K562 (cell line): ENCODE measurements around the gene BCAS3. TPM values are rescaled to one million over a fixed set of nuclear protein-coding genes. Genes with fewer than 3 reads are reported as not detected.

Experiments
- ATAC-seq: fragments of 200-7000 bp; cut with Tn5 transposase; 3 replicates; pipeline ENCODE4 v1.9.1; 2020; ENCODE audit warnings: moderate library complexity
- BruUV-seq: library from RNA; stranded (reverse); fragments of 400-500 nt; replicated peaks from 2 replicates; lab custom pipeline; 2021; lab: Mats Ljungman, UMichigan
- CTCF ChIA-PET: fragments of 300-600 bp; formaldehyde crosslinking; extraction: SDS; loops from one replicate; lab custom pipeline; 2021; ENCODE audit warnings: low intra/inter-chr PET ratio; lab: Yijun Ruan, JAX
- POLR2A ChIA-PET: fragments of 300-600, 350-650 bp; sonication (Branson Sonifier 250); formaldehyde crosslinking; extraction: SDS; loops from one replicate; lab custom pipeline; 2021; ENCODE audit warnings: antibody characterized with exemption, inconsistent platforms; lab: Yijun Ruan, JAX
- DNase-seq, 4 experiments: peaks; one replicate each; pipeline versions ENCODE4 v3.0.0 to v3.0.0-alpha.2; 2011 to 2018; ENCODE audit warnings: low spot score in 3 of 4, mixed read lengths in 3 of 4; ENCODE audit errors: extremely low read depth in 1 of 4
- FAIRE-seq: peaks from 2 replicates; lab custom pipeline; 2011; peaks lifted over from hg19 to GRCh38; lab: Jason Lieb, UNC
- H2AFZ ChIP-seq: 2 replicates; pipeline ENCODE4 v1.6.0; 2011; ENCODE audit warnings: low read depth, low read length, control low read depth, inconsistent platforms
- H3K27ac ChIP-seq: fragments of 200-600 bp; 3 replicates; pipeline ENCODE4 v1.8.0; 2011; ENCODE audit warnings: low read depth, mild to moderate bottlenecking, control low read depth, inconsistent platforms, low read length, moderate library complexity, mixed read lengths; ENCODE audit errors: extremely low read depth
- H3K27me3 ChIP-seq, 2 experiments: fragments of 300-600 bp in 1 of 2; 2 replicates in 1 of 2; 3 replicates in 1 of 2; pipeline versions ENCODE4 v1.6.0 to v1.8.0; 2011; ENCODE audit warnings: inconsistent platforms in 2 of 2, low read length in 2 of 2, mild to moderate bottlenecking in 1 of 2, mixed read lengths in 1 of 2, moderate library complexity in 1 of 2; ENCODE audit not compliant: control insufficient read depth in 2 of 2, insufficient read depth in 2 of 2
- H3K36me3 ChIP-seq: fragments of 300-600 bp; 3 replicates; pipeline ENCODE4 v1.8.0; 2011; ENCODE audit warnings: mild to moderate bottlenecking, low read length, inconsistent platforms; ENCODE audit not compliant: control insufficient read depth, insufficient read depth
- H3K4me1 ChIP-seq, 2 experiments: fragments of 200-600 bp in 1 of 2; replicated peaks in 1 of 2; 2 replicates in 1 of 2; 3 replicates in 1 of 2; pipeline versions ENCODE4 v1.5.1 to v1.8.0; 2011; ENCODE audit warnings: inconsistent platforms in 2 of 2, low read length in 2 of 2, mild to moderate bottlenecking in 1 of 2, mixed read lengths in 1 of 2, moderate library complexity in 1 of 2; ENCODE audit not compliant: control insufficient read depth in 2 of 2, insufficient read depth in 2 of 2
- H3K4me2 ChIP-seq: 2 replicates; pipeline ENCODE4 v1.6.1; 2011; ENCODE audit warnings: low read length, control low read depth, inconsistent platforms, mixed read lengths; ENCODE audit not compliant: insufficient read depth
- H3K4me3 ChIP-seq: fragments of 200-600 bp; sonication (generic), shearing (Covaris generic); 2 replicates; pipeline ENCODE4 v1.5.1; 2016; ENCODE audit warnings: control low read depth, inconsistent platforms
- H3K79me2 ChIP-seq: fragments of 200-600 bp; 3 replicates; pipeline ENCODE4 v1.8.0; 2011; ENCODE audit warnings: low read length, inconsistent platforms; ENCODE audit not compliant: control insufficient read depth, insufficient read depth
- H3K9ac ChIP-seq, 2 experiments: 2 replicates each; pipeline versions ENCODE4 v1.6.0 to v1.6.1; 2011; ENCODE audit warnings: low read depth in 2 of 2, low read length in 2 of 2, control low read depth in 1 of 2, inconsistent platforms in 1 of 2, mild to moderate bottlenecking in 1 of 2, mixed read lengths in 1 of 2; ENCODE audit not compliant: insufficient read depth in 1 of 2
- H3K9me1 ChIP-seq: one replicate; pipeline ENCODE4 v1.6.0; 2011; ENCODE audit warnings: inconsistent platforms, mild to moderate bottlenecking, low read length, moderate library complexity; ENCODE audit not compliant: control insufficient read depth, insufficient read depth
- H3K9me3 ChIP-seq: replicated peaks from 2 replicates; pipeline ENCODE4 v1.5.1; 2011; ENCODE audit warnings: low read depth, low read length, inconsistent platforms; ENCODE audit not compliant: control insufficient read depth, insufficient read depth
- H4K20me1 ChIP-seq: replicated peaks from 2 replicates; pipeline ENCODE4 v1.6.1; 2011; ENCODE audit warnings: low read length, inconsistent platforms, mixed read lengths; ENCODE audit not compliant: control insufficient read depth, insufficient read depth
- EWSR1 ChIP-seq: fragments of 450-650 bp; IDR thresholded peaks from 2 replicates; pipeline ENCODE4 v1.6.1; 2018; ENCODE audit warnings: borderline replicate concordance, mild to moderate bottlenecking, low read depth, moderate library complexity; ENCODE audit not compliant: partially characterized antibody
- KLF13 ChIP-seq: fragments of 450-650 bp; IDR thresholded peaks from 2 replicates; pipeline ENCODE4 v1.6.1; 2016; ENCODE audit warnings: missing genetic modification characterization, low read depth, mild to moderate bottlenecking, missing compliant biosample characterization, moderate library complexity, borderline replicate concordance
- PRPF4 ChIP-seq: fragments of 200-400 bp; formaldehyde crosslinking; IDR thresholded peaks from one replicate; pipeline ENCODE4 v1.6.1; 2017; ENCODE audit warnings: low read length, low read depth, mild to moderate bottlenecking; ENCODE audit not compliant: insufficient read depth, poor library complexity, severe bottlenecking
- WGBS: fragments of 100-300 bp; shearing (Covaris generic); methylation state at CpG from one replicate; pipeline ENCODE4 v1.1.6; 2016; ENCODE audit warnings: low coverage, mixed read lengths; ENCODE audit not compliant: insufficient coverage; ENCODE audit errors: missing lambda C conversion rate; 5-methylcytosine and 5-hydroxymethylcytosine counted together
- in situ Hi-C: fragments of 300-500 bp; cut with MboI; formaldehyde crosslinking; loops from 4 replicates; pipeline ENCODE4 v1.15.0; 2018; ENCODE audit warnings: inconsistent platforms, mixed read lengths
- intact Hi-C: fragments of 100-400 bp; cut with micrococcal nuclease; formaldehyde crosslinking; loops from 2 replicates; pipeline ENCODE4 v1.14.2; 2022
- polyA plus RNA-seq, 8 experiments: library from polyadenylated mRNA; depleted of rRNA in 4 of 8; stranded (reverse) in 5 of 8; unstranded in 3 of 8; fragments of >200 nt; fragmentation: Nextera tagmentation in 2 of 8; fragmentation: Illumina TruSeq in 1 of 8; extraction: Ambion mirVana in 2 of 8; extraction: Trizol in 1 of 8; gene quantifications; 2 replicates each; pipeline versions ENCODE4 v1.2.1 to v1.2.3, GENCODE V29; 2011 to 2014; ENCODE audit warnings: inconsistent platforms in 1 of 8, missing spikeins in 1 of 8
- small RNA-seq: library from RNA; depleted of rRNA; stranded (forward); fragments of <200 nt; gene quantifications from one replicate; pipeline ENCODE3, GENCODE V24; 2014
- total RNA-seq, 7 experiments: library from RNA; depleted of rRNA in 6 of 7; stranded (reverse); fragments of >200 nt in 6 of 7; fragmentation: Illumina TruSeq in 2 of 7; extraction: Trizol in 2 of 7; gene quantifications; 2 replicates each; pipeline versions ENCODE4 v1.2.1 to v1.2.3, GENCODE V29; 2011 to 2021; ENCODE audit warnings: low replicate concordance in 1 of 7
- TF ChIP-seq, protein P1 (sequence below), 3 experiments: fragments of 200-800 bp in 1 of 3; fragments of 250-450 bp in 1 of 3; fragments of 450-650 bp in 1 of 3; sonication (Bioruptor Pico) in 1 of 3; sonication (Bioruptor generic) in 1 of 3; formaldehyde crosslinking in 1 of 3; IDR thresholded peaks; 2 replicates each; pipeline versions ENCODE4 v1.6.1 to v1.8.0; 2016 to 2022; ENCODE audit warnings: mild to moderate bottlenecking in 2 of 3, missing genetic modification characterization in 2 of 3, missing compliant biosample characterization in 1 of 3, moderate library complexity in 1 of 3

The BCAS3 gene
- total and polyA plus RNA-seq, 9 of the 15 experiments (the other 6 are each of a cell fraction or from before 2014, with no cell fraction given): 1.9 to 5.5 (median 3.5) TPM

GRCh38 chr17:61442136-61442775 lies 764.6 kb downstream of the BCAS3 start:
- WGBS: 2% methylated on average over 4 of the region's 4 CpGs
- BruUV-seq: no TSS peak
- H3K27me3 ChIP-seq: peaks cover 0 to 11% of the 10 kb centered on the region in 2 experiments; a peak in 3 of 5 replicates
- H2AFZ ChIP-seq: no peak overlapping the region
- H4K20me1 ChIP-seq: no peaks in the 10 kb centered on the region
- intact Hi-C loops: no loop called here
- no peaks in the 10 kb centered on the region for H3K9me3 ChIP-seq
- FAIRE-seq (no peak), DNase-seq (peak in 1 of 4 experiments; percentile 3), ATAC-seq (no peak)
- no peak overlapping the region for H3K9ac ChIP-seq
- H3K4me2 ChIP-seq: no peak overlapping the region
- no peak overlapping the region for H3K4me3 ChIP-seq
- ChIA-PET CTCF (interaction anchor here (0.6 kb wide), 1 partner anchor 12 kb away, joined by 3 read pairs; no protein-coding TSS in a partner anchor), POLR2A (interaction anchor here (1.1 kb wide), 1 partner anchor 14 kb away, joined by 3 read pairs; no protein-coding TSS in a partner anchor)
- TF ChIP-seq PRPF4 (no peak), KLF13 (tag) (no peak), EWSR1 (peak; percentile 79)
- TF ChIP-seq, protein P1, sequence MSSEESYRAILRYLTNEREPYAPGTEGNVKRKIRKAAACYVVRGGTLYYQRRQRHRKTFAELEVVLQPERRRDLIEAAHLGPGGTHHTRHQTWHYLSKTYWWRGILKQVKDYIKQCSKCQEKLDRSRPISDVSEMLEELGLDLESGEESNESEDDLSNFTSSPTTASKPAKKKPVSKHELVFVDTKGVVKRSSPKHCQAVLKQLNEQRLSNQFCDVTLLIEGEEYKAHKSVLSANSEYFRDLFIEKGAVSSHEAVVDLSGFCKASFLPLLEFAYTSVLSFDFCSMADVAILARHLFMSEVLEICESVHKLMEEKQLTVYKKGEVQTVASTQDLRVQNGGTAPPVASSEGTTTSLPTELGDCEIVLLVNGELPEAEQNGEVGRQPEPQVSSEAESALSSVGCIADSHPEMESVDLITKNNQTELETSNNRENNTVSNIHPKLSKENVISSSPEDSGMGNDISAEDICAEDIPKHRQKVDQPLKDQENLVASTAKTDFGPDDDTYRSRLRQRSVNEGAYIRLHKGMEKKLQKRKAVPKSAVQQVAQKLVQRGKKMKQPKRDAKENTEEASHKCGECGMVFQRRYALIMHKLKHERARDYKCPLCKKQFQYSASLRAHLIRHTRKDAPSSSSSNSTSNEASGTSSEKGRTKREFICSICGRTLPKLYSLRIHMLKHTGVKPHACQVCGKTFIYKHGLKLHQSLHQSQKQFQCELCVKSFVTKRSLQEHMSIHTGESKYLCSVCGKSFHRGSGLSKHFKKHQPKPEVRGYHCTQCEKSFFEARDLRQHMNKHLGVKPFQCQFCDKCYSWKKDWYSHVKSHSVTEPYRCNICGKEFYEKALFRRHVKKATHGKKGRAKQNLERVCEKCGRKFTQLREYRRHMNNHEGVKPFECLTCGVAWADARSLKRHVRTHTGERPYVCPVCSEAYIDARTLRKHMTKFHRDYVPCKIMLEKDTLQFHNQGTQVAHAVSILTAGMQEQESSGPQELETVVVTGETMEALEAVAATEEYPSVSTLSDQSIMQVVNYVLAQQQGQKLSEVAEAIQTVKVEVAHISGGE (CRISPR knock-in tag; IDR thresholded peaks at IDR 0.05): peak in 1 of 3 experiments; percentile 89; a peak in 2 of 6 replicates
- H3K9me1 ChIP-seq: no peaks in the 10 kb centered on the region
- no peaks in the 10 kb centered on the region for H3K79me2 ChIP-seq
- H3K4me1 ChIP-seq: peaks cover 3 to 11% of the 10 kb centered on the region in 2 experiments; a peak in 3 of 5 replicates
- H3K27ac ChIP-seq: no peak overlapping the region
- in situ Hi-C loops: loop anchor here (25.0 kb wide), 1 partner anchor 670 kb away; no protein-coding TSS in a partner anchor
- no peaks in the 10 kb centered on the region for H3K36me3 ChIP-seq

Small RNAs within 50 kb of the gene (small RNA-seq; reads per million reads assigned to genes)
- gene RF00019 (not detected), gene RN7SL448P (not detected), gene RN7SL606P (not detected), gene RNU6-623P (not detected)

Other genes starting within 250 kb of the BCAS3 start
- gene APPBP2, start 151.6 kb upstream of the BCAS3 start, total RNA-seq (2014; rRNA removed): 5.1 and 6.1 TPM in 2 replicates
- gene APPBP2, start 151.6 kb upstream of the BCAS3 start, total RNA-seq (2014; rRNA removed; fragmentation: Illumina TruSeq; extraction: Trizol): 16.8 and 19.0 TPM in 2 replicates
- 9.4 and 10.0 TPM in 2 replicates for gene APPBP2, start 151.6 kb upstream of the BCAS3 start, total RNA-seq (2015; rRNA removed; fragmentation: Illumina TruSeq; extraction: Trizol)
- 14.7 and 15.4 TPM in 2 replicates for gene APPBP2, start 151.6 kb upstream of the BCAS3 start, total RNA-seq (2021)
- gene APPBP2, start 151.6 kb upstream of the BCAS3 start, polyA plus RNA-seq (2011; rRNA removed): 12.6 and 15.5 TPM in 2 replicates
- gene APPBP2, start 151.6 kb upstream of the BCAS3 start, polyA plus RNA-seq (2014; fragmentation: Illumina TruSeq; extraction: Trizol): 5.3 and 6.9 TPM in 2 replicates
- gene APPBP2, start 151.6 kb upstream of the BCAS3 start, polyA plus RNA-seq (2014; fragmentation: Nextera tagmentation; extraction: Ambion mirVana): 1 to 10 TPM; 2.7 to 3.4 TPM
- 3.7 and 5.4 TPM in 2 replicates for gene APPBP2, start 151.6 kb upstream of the BCAS3 start, polyA plus RNA-seq (2014; rRNA removed)
- 7.4 and 9.0 TPM in 2 replicates for gene PPM1D, start 77.7 kb upstream of the BCAS3 start, total RNA-seq (2014; rRNA removed)
- 12.6 and 14.6 TPM in 2 replicates for gene PPM1D, start 77.7 kb upstream of the BCAS3 start, total RNA-seq (2014; rRNA removed; fragmentation: Illumina TruSeq; extraction: Trizol)
- 11.9 and 13.0 TPM in 2 replicates for gene PPM1D, start 77.7 kb upstream of the BCAS3 start, total RNA-seq (2015; rRNA removed; fragmentation: Illumina TruSeq; extraction: Trizol)
- gene PPM1D, start 77.7 kb upstream of the BCAS3 start, total RNA-seq (2021): 17.6 and 19.0 TPM in 2 replicates
- gene PPM1D, start 77.7 kb upstream of the BCAS3 start, polyA plus RNA-seq (2011; rRNA removed): 5.7 and 7.0 TPM in 2 replicates
- gene PPM1D, start 77.7 kb upstream of the BCAS3 start, polyA plus RNA-seq (2014; fragmentation: Illumina TruSeq; extraction: Trizol): 10.6 and 14.0 TPM in 2 replicates
- 1 to 10 TPM; 2.1 to 2.7 TPM for gene PPM1D, start 77.7 kb upstream of the BCAS3 start, polyA plus RNA-seq (2014; fragmentation: Nextera tagmentation; extraction: Ambion mirVana)
- 6.2 and 7.8 TPM in 2 replicates for gene PPM1D, start 77.7 kb upstream of the BCAS3 start, polyA plus RNA-seq (2014; rRNA removed)